HepG2 (cell line): ENCODE results near the gene BTBD3. TPM values are rescaled to one million over a fixed set of nuclear protein-coding genes. Genes with fewer than 3 reads are reported as not detected.
A peak's percentile ranks its signal among the peaks of the same experiment; 100 is the strongest.

Source experiments
- AHR ChIP-seq: IDR thresholded peaks from 2 replicates; pipeline ENCODE4 v1.6.1; 2018; ENCODE audit warnings: missing genetic modification reagents, missing compliant biosample characterization
- BRD4 ChIP-seq: sonication (generic); formaldehyde crosslinking; IDR thresholded peaks from 2 replicates; pipeline ENCODE4 v1.4.0; 2020; ENCODE audit warnings: missing genetic modification reagents
- CBX5 ChIP-seq: sonication (generic); formaldehyde crosslinking; IDR thresholded peaks from 2 replicates; pipeline ENCODE4 v1.4.0; 2020; ENCODE audit warnings: missing genetic modification reagents, borderline replicate concordance
- DNMT1 ChIP-seq: sonication (generic); formaldehyde crosslinking; IDR thresholded peaks from 2 replicates; pipeline ENCODE4 v1.5.1; 2020; ENCODE audit warnings: mild to moderate bottlenecking, missing genetic modification reagents
- MAFF ChIP-seq: IDR thresholded peaks from 2 replicates; pipeline ENCODE4 v1.6.1; 2011; ENCODE audit warnings: low read depth, low read length, improper control_type of control experiment
- NR3C1 ChIP-seq: sonication (generic); formaldehyde crosslinking; IDR thresholded peaks from 2 replicates; pipeline ENCODE4 v1.4.0; 2020; ENCODE audit warnings: missing genetic modification reagents
- RAD51 ChIP-seq: fragments of 450-650 bp; IDR thresholded peaks from 2 replicates; pipeline ENCODE4 v1.6.1; 2016; ENCODE audit warnings: borderline replicate concordance
- RNF2 ChIP-seq: fragments of 450-650 bp; conservative IDR thresholded peaks from 2 replicates; pipeline ENCODE4 v1.6.1; 2016; ENCODE audit warnings: low read depth
- SIN3B ChIP-seq: fragments of 150-350 bp; IDR thresholded peaks from 2 replicates; pipeline ENCODE4 v1.6.1; 2014; ENCODE audit warnings: low read length
- SNAI1 ChIP-seq: sonication (generic); formaldehyde crosslinking; IDR thresholded peaks from 2 replicates; pipeline ENCODE4 v1.5.0; 2020; ENCODE audit warnings: mild to moderate bottlenecking, missing genetic modification reagents, borderline replicate concordance
- SOX5 ChIP-seq: IDR thresholded peaks from 2 replicates; pipeline ENCODE4 v1.6.1; 2016; ENCODE audit warnings: borderline replicate concordance
- SP2 ChIP-seq: sonication (generic); formaldehyde crosslinking; IDR thresholded peaks from 2 replicates; pipeline ENCODE4 v1.5.1; 2020; ENCODE audit warnings: mild to moderate bottlenecking, missing genetic modification reagents
- ZNF280D ChIP-seq: sonication (generic); formaldehyde crosslinking; IDR thresholded peaks from 2 replicates; pipeline ENCODE4 v1.5.1; 2020; ENCODE audit warnings: mild to moderate bottlenecking, missing genetic modification reagents
- ZNF460 ChIP-seq: sonication (generic); formaldehyde crosslinking; IDR thresholded peaks from 2 replicates; pipeline ENCODE4 v1.5.1; 2020; ENCODE audit warnings: missing genetic modification reagents, mild to moderate bottlenecking, borderline replicate concordance
- ZNF609 ChIP-seq: sonication (generic); formaldehyde crosslinking; IDR thresholded peaks from 2 replicates; pipeline ENCODE4 v1.4.0; 2020; ENCODE audit warnings: mild to moderate bottlenecking, missing genetic modification reagents, borderline replicate concordance
- ZNF616 ChIP-seq: sonication (generic); formaldehyde crosslinking; IDR thresholded peaks from 2 replicates; pipeline ENCODE4 v1.5.0; 2020; ENCODE audit warnings: low read depth, mild to moderate bottlenecking, missing genetic modification reagents
- ZNF644 ChIP-seq: IDR thresholded peaks from 2 replicates; pipeline ENCODE4 v1.6.1; 2016; ENCODE audit warnings: low read depth
- ZNF781 ChIP-seq: sonication (generic); formaldehyde crosslinking; IDR thresholded peaks from 2 replicates; pipeline ENCODE4 v1.5.1; 2020; ENCODE audit warnings: borderline replicate concordance, mild to moderate bottlenecking, missing genetic modification reagents; ENCODE audit errors: not compliant biosample characterization
- ZNF788 ChIP-seq: sonication (generic); formaldehyde crosslinking; IDR thresholded peaks from 2 replicates; pipeline ENCODE4 v1.5.0; 2020; ENCODE audit warnings: mild to moderate bottlenecking, missing genetic modification reagents, borderline replicate concordance
- polyA plus RNA-seq, 8 experiments: library from polyadenylated mRNA; depleted of rRNA in 3 of 8; stranded (reverse) in 7 of 8; unstranded in 1 of 8; fragments of >200 nt; fragmentation: Illumina TruSeq in 4 of 8; extraction: Trizol in 4 of 8; gene quantifications; 2 replicates each; pipeline versions ENCODE4 v1.2.1 to v1.2.3, GENCODE V29; 2011 to 2016; ENCODE audit warnings: low read depth in 4 of 8, missing spikeins in 1 of 8, mixed read lengths in 1 of 8; ENCODE audit not compliant: insufficient read depth in 1 of 8
- total RNA-seq, 5 experiments: library from RNA; depleted of rRNA; stranded (reverse); fragments of >200 nt; fragmentation: Illumina TruSeq; extraction: Trizol; gene quantifications; 2 replicates each; pipeline ENCODE4 v1.2.3, GENCODE V29; 2016; ENCODE audit warnings: low read depth in 1 of 5
- TF ChIP-seq, protein P1 (sequence below): sonication (generic); formaldehyde crosslinking; IDR thresholded peaks from 2 replicates; pipeline ENCODE4 v1.4.0; 2020; ENCODE audit warnings: mild to moderate bottlenecking, missing genetic modification reagents
- TF ChIP-seq, protein P2 (sequence below): IDR thresholded peaks from 2 replicates; pipeline ENCODE4 v1.6.1; 2016

Gene BTBD3
- total and polyA plus RNA-seq, 2 of the 13 experiments (the other 11 are each of a cell fraction or from before 2014, with no cell fraction given) = 32.2 to 41.8 TPM

DNA sequence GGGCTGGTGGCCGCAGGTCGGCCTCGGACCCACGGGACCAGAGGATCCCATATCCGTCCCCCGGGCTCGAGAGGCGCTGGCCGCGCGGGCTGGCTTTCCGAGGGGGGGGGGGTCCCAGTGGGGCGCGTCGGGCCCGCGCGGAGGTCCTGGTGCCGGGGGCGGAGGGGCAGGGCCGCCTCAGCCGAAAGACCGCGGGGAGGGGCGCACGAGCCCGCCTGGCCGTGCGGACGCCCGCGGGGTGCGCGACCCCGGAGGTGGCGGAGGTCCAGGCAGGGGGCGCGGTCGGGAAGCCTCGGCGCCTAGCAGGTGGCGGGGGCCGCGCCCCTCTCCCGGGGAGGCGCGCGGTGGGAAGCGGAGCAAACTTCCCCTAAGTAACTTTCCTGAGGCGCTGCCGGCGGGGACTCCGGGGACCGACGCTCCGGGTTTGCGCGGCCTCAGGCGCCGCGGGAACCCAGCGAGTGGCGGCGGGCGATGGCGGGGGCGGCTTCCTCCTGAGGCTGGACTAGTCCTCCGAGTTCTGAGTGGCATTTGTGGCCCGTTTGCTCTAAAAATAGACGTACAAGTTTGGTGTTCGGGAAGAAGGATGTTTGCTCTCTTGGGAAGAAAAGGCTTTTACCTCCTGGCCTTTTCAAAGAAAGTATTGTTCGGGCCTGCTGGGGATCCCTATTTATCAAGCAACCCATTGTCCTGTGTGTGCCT, 26.5 kb upstream of the BTBD3 start (continued):
- TF ChIP-seq, protein P1, sequence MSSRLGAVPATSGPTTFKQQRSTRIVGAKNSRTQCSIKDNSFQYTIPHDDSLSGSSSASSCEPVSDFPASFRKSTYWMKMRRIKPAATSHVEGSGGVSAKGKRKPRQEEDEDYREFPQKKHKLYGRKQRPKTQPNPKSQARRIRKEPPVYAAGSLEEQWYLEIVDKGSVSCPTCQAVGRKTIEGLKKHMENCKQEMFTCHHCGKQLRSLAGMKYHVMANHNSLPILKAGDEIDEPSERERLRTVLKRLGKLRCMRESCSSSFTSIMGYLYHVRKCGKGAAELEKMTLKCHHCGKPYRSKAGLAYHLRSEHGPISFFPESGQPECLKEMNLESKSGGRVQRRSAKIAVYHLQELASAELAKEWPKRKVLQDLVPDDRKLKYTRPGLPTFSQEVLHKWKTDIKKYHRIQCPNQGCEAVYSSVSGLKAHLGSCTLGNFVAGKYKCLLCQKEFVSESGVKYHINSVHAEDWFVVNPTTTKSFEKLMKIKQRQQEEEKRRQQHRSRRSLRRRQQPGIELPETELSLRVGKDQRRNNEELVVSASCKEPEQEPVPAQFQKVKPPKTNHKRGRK (CRISPR knock-in tag) = no peak
- TF ChIP-seq RNF2 (no peak), NR3C1 (no peak), SIN3B (no peak), ZNF788 (CRISPR knock-in tag) (peak; percentile 39; the same call in 1 of the 2 replicates), SP2 (CRISPR knock-in tag) (no peak), AHR (CRISPR knock-in tag) (no peak), ZNF781 (CRISPR knock-in tag) (no peak), CBX5 (CRISPR knock-in tag) (no peak), RAD51 (no peak), ZNF644 (CRISPR knock-in tag) (no peak), ZNF460 (CRISPR knock-in tag) (no peak), SNAI1 (CRISPR knock-in tag) (no peak), DNMT1 (no peak), ZNF616 (CRISPR knock-in tag) (0 out of 2 replicates have a peak, but pooled peaks have one; percentile 20), BRD4 (CRISPR knock-in tag) (peak; percentile 81; the same call in 1 of the 2 replicates), MAFF (no peak), ZNF609 (CRISPR knock-in tag) (no peak), SOX5 (CRISPR knock-in tag) (no peak; the same call in 1 of the 2 replicates), ZNF280D (CRISPR knock-in tag) (no peak)
- TF ChIP-seq, protein P2, sequence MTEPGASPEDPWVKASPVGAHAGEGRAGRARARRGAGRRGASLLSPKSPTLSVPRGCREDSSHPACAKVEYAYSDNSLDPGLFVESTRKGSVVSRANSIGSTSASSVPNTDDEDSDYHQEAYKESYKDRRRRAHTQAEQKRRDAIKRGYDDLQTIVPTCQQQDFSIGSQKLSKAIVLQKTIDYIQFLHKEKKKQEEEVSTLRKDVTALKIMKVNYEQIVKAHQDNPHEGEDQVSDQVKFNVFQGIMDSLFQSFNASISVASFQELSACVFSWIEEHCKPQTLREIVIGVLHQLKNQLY (CRISPR knock-in tag) = no peak
